Endothelial cell of umbilical vein (primary cell): Measurements from ENCODE around the gene ITM2B. TPM values are rescaled to one million over a fixed set of nuclear protein-coding genes. Genes with fewer than 3 reads are reported as not detected.

Experiments
- BruUV-seq: library from RNA; stranded (reverse); fragments of 400-500 nt; replicated peaks from 2 replicates; lab custom pipeline; 2021; lab: Mats Ljungman, UMichigan
- CTCF ChIA-PET: fragments of 300-600, 350-600 bp; sonication (Branson Sonifier 250); formaldehyde crosslinking; loops from one replicate; lab custom pipeline; 2021; ENCODE audit warnings: antibody characterized with exemption, inconsistent platforms; lab: Charles Lee
- POLR2A ChIA-PET: fragments of 300-600, 350-600 bp; sonication (Branson Sonifier 250); formaldehyde crosslinking; loops from one replicate; lab custom pipeline; 2021; ENCODE audit warnings: antibody characterized with exemption, inconsistent platforms; lab: Charles Lee
- DNase-seq: peaks from one replicate; pipeline ENCODE4 v3.0.0-alpha.2; 2011; ENCODE audit warnings: low read depth, low spot score
- FAIRE-seq: peaks from 2 replicates; lab custom pipeline; 2011; peaks lifted over from hg19 to GRCh38; lab: Jason Lieb, UNC
- H2AFZ ChIP-seq: 2 replicates; pipeline ENCODE4 v1.6.0; 2012; ENCODE audit warnings: low read depth, low read length, control low read depth, inconsistent platforms
- H3K27ac ChIP-seq: 2 replicates; pipeline ENCODE4 v1.5.1; 2011; ENCODE audit warnings: low read depth, mild to moderate bottlenecking, control low read depth, low read length, moderate library complexity; ENCODE audit not compliant: insufficient read depth
- H3K27me3 ChIP-seq, 2 experiments: 2 replicates each; pipeline versions ENCODE4 v1.6.0 to v1.6.1; 2011; ENCODE audit warnings: low read length in 2 of 2, mixed read lengths in 1 of 2; ENCODE audit not compliant: control insufficient read depth in 2 of 2, insufficient read depth in 2 of 2
- H3K36me3 ChIP-seq, 2 experiments: 2 replicates in 1 of 2; 3 replicates in 1 of 2; pipeline ENCODE4 v1.5.1; 2011; ENCODE audit warnings: low read length in 2 of 2, mild to moderate bottlenecking in 1 of 2, moderate library complexity in 1 of 2; ENCODE audit not compliant: control insufficient read depth in 2 of 2, insufficient read depth in 2 of 2; ENCODE audit errors: extremely low read depth in 1 of 2
- H3K4me1 ChIP-seq: 3 replicates; pipeline ENCODE4 v1.5.1; 2011; ENCODE audit warnings: mild to moderate bottlenecking, low read length; ENCODE audit not compliant: control insufficient read depth, insufficient read depth; ENCODE audit errors: extremely low read depth
- H3K4me2 ChIP-seq: 2 replicates; pipeline ENCODE4 v1.6.1; 2011; ENCODE audit warnings: low read length, control low read depth, mixed read lengths; ENCODE audit not compliant: insufficient read depth
- H3K4me3 ChIP-seq, 3 experiments: fragments of 200-600 bp in 1 of 3; sonication (generic), shearing (Covaris generic) in 1 of 3; replicated peaks in 1 of 3; 2 replicates each; pipeline ENCODE4 v1.5.1; 2011 to 2016; ENCODE audit warnings: control low read depth in 3 of 3, low read length in 3 of 3, mild to moderate bottlenecking in 2 of 3, inconsistent platforms in 1 of 3, low read depth in 1 of 3, moderate library complexity in 1 of 3; ENCODE audit not compliant: insufficient read depth in 1 of 3
- H3K79me2 ChIP-seq: 2 replicates; pipeline ENCODE4 v1.6.0; 2012; ENCODE audit warnings: low read length, inconsistent platforms; ENCODE audit not compliant: control insufficient read depth, insufficient read depth
- H3K9ac ChIP-seq: replicated peaks from 2 replicates; pipeline ENCODE3; 2011; ENCODE audit warnings: low read length, control low read depth; ENCODE audit not compliant: insufficient read depth; ENCODE audit errors: extremely low read depth
- H3K9me1 ChIP-seq: replicated peaks from 3 replicates; pipeline ENCODE4 v1.6.0; 2011; ENCODE audit warnings: mild to moderate bottlenecking, low read length; ENCODE audit not compliant: control insufficient read depth, insufficient read depth; ENCODE audit errors: extremely low read depth
- H3K9me3 ChIP-seq: replicated peaks from 2 replicates; pipeline ENCODE4 v1.5.1; 2012; ENCODE audit warnings: low read length, inconsistent platforms; ENCODE audit not compliant: control insufficient read depth, insufficient read depth
- H4K20me1 ChIP-seq: replicated peaks from 2 replicates; pipeline ENCODE3; 2011; ENCODE audit warnings: mild to moderate bottlenecking, low read length; ENCODE audit not compliant: control insufficient read depth, insufficient read depth; ENCODE audit errors: extremely low read depth
- EZH2 ChIP-seq: IDR thresholded peaks from 2 replicates; pipeline ENCODE4 v1.6.1; 2012; ENCODE audit warnings: borderline replicate concordance, low read depth, mild to moderate bottlenecking, moderate library complexity, low read length, inconsistent platforms; ENCODE audit not compliant: severe bottlenecking
- FOS ChIP-seq: IDR thresholded peaks from 2 replicates; pipeline ENCODE4 v1.6.1; 2011; ENCODE audit warnings: mild to moderate bottlenecking, low read length, moderate library complexity, borderline replicate concordance; ENCODE audit not compliant: insufficient read depth
- GATA2 ChIP-seq: IDR thresholded peaks from 2 replicates; pipeline ENCODE4 v1.7.0; 2011; ENCODE audit warnings: low read depth, mild to moderate bottlenecking, moderate library complexity, mixed read lengths, low read length; ENCODE audit not compliant: insufficient read length, insufficient read depth
- JUN ChIP-seq: IDR thresholded peaks from 2 replicates; pipeline ENCODE4 v1.6.1; 2011; ENCODE audit warnings: borderline replicate concordance, low read depth; ENCODE audit not compliant: insufficient read length, insufficient read depth
- MAX ChIP-seq: IDR thresholded peaks from 2 replicates; pipeline ENCODE4 v1.6.1; 2011; ENCODE audit not compliant: insufficient read depth, insufficient read length
- MYC ChIP-seq: IDR thresholded peaks from one replicate; pipeline ENCODE4 v1.6.1; 2011; ENCODE audit warnings: mild to moderate bottlenecking, low read depth, low read length
- POLR2A ChIP-seq: IDR thresholded peaks from 2 replicates; pipeline ENCODE4 v1.6.1; 2012; ENCODE audit warnings: low read depth, mild to moderate bottlenecking, control low read depth, low read length
- POLR2AphosphoS5 ChIP-seq: IDR thresholded peaks from 2 replicates; pipeline ENCODE4 v1.6.1; 2012; ENCODE audit warnings: low read depth, mild to moderate bottlenecking, control low read depth, low read length, moderate library complexity; ENCODE audit not compliant: insufficient read depth
- dilution Hi-C: fragments of 300-500 bp; cut with MboI; formaldehyde crosslinking; loops from one replicate; pipeline ENCODE4 v1.15.0; 2019; ENCODE audit warnings: low sequenced_read_pairs; ENCODE audit not compliant: extremely low pct_ligation_motif_present
- intact Hi-C: fragments of 100-400 bp; cut with micrococcal nuclease; formaldehyde crosslinking; loops from one replicate; pipeline ENCODE4 v1.10.0; 2022
- polyA plus RNA-seq, 4 experiments: library from polyadenylated mRNA; depleted of rRNA in 3 of 4; stranded (reverse) in 3 of 4; unstranded in 1 of 4; fragments of >200 nt; gene quantifications; 2 replicates each; pipeline versions ENCODE4 v1.2.1 to v1.2.3, GENCODE V29; 2011 to 2012; ENCODE audit warnings: missing spikeins in 1 of 4
- total RNA-seq: library from RNA; stranded (reverse); gene quantifications from 2 replicates; pipeline ENCODE4 v1.2.3, GENCODE V29; 2021
- TF ChIP-seq, protein P1 (sequence below), 2 donors: IDR thresholded peaks; 1 replicate in 1 of 2; 2 replicates in 1 of 2; pipeline ENCODE4 v1.5.1; 2011; ENCODE audit warnings: low read length in 2 of 2, mild to moderate bottlenecking in 2 of 2, moderate library complexity in 2 of 2, control low read depth in 1 of 2, inconsistent platforms in 1 of 2, low read depth in 1 of 2; ENCODE audit not compliant: insufficient read depth in 1 of 2; ENCODE audit errors: extremely low read depth in 1 of 2

ITM2B gene
- total and polyA plus RNA-seq, 2 donors (not counting 3 experiments of a cell fraction or from before 2014, with no cell fraction given) = 150 to 271 TPM

GRCh38 chr13:48299591-48299990 lies 66.6 kb downstream of the ITM2B start:
- intact Hi-C loops = no loop called here
- POLR2A ChIA-PET = no interaction called here
- no peak overlapping the region for H3K9ac ChIP-seq
- H3K27me3 ChIP-seq = peaks cover 4% of the 10 kb centered on the region in 2 experiments
- peaks cover 7% of the 10 kb centered on the region for H3K79me2 ChIP-seq
- dilution Hi-C loops = no loop called here
- no peaks in the 10 kb centered on the region for H3K36me3 ChIP-seq
- H4K20me1 ChIP-seq = no peaks in the 10 kb centered on the region
- no peak overlapping the region for H3K4me3 ChIP-seq
- BruUV-seq = no TSS peak
- peaks cover 9% of the 10 kb centered on the region for H3K4me1 ChIP-seq
- TF ChIP-seq POLR2A (no peak), GATA2 (no peak), FOS (no peak), JUN (no peak), EZH2 (no peak), MAX (no peak), MYC (no peak), POLR2AphosphoS5 (no peak)
- TF ChIP-seq, protein P1, sequence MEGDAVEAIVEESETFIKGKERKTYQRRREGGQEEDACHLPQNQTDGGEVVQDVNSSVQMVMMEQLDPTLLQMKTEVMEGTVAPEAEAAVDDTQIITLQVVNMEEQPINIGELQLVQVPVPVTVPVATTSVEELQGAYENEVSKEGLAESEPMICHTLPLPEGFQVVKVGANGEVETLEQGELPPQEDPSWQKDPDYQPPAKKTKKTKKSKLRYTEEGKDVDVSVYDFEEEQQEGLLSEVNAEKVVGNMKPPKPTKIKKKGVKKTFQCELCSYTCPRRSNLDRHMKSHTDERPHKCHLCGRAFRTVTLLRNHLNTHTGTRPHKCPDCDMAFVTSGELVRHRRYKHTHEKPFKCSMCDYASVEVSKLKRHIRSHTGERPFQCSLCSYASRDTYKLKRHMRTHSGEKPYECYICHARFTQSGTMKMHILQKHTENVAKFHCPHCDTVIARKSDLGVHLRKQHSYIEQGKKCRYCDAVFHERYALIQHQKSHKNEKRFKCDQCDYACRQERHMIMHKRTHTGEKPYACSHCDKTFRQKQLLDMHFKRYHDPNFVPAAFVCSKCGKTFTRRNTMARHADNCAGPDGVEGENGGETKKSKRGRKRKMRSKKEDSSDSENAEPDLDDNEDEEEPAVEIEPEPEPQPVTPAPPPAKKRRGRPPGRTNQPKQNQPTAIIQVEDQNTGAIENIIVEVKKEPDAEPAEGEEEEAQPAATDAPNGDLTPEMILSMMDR (IDR thresholded peaks at IDR 0.05; ENCODE audit: extremely low read depth in 1 of 2, insufficient read depth in 1 of 2, low read depth in 1 of 2, low read length in 2 of 2) = no peak
- no peak overlapping the region for H3K27ac ChIP-seq
- H3K9me3 ChIP-seq = no peaks in the 10 kb centered on the region
- CTCF ChIA-PET = interaction anchor here (1.0 to 1.4 kb wide), 3 partner anchors 9 to 280 kb away, joined by 3 to 4 read pairs (median 3); no protein-coding TSS in a partner anchor
- H3K4me2 ChIP-seq = no peak overlapping the region
- no peak overlapping the region for H2AFZ ChIP-seq
- FAIRE-seq (no peak), DNase-seq (no peak)
- H3K9me1 ChIP-seq = no peaks in the 10 kb centered on the region
